Lung (tissue), 12 donors: Measurements from ENCODE around the gene MOCS3. TPM values are rescaled to one million over a fixed set of nuclear protein-coding genes. Genes with fewer than 3 reads are reported as not detected.

Source experiments
- ATAC-seq: fragments of 200-7000 bp; cut with Tn5 transposase; one replicate; pipeline ENCODE4 v1.9.1; 2020; ENCODE audit warnings: moderate number of reproducible peaks; ENCODE audit not compliant: insufficient read depth, low FRiP score
- DNase-seq, 3 donors: peaks; one replicate each; pipeline ENCODE4 v3.0.0-alpha.2; 2013 to 2017
- H3K27ac ChIP-seq, 2 donors: one replicate each; pipeline ENCODE4 v1.5.1; 2013; ENCODE audit warnings: mild to moderate bottlenecking in 2 of 2, moderate library complexity in 2 of 2, control low read depth in 1 of 2, inconsistent platforms in 1 of 2, low read depth in 1 of 2, low read length in 1 of 2
- H3K27me3 ChIP-seq, 3 donors: one replicate each; pipeline ENCODE4 v1.5.1; 2013; ENCODE audit warnings: low read length in 2 of 3; ENCODE audit not compliant: control insufficient read depth in 3 of 3, insufficient read depth in 3 of 3
- H3K36me3 ChIP-seq, 4 donors: one replicate each; pipeline ENCODE4 v1.5.1; 2013; ENCODE audit warnings: low read length in 4 of 4, mild to moderate bottlenecking in 1 of 4, moderate library complexity in 1 of 4; ENCODE audit not compliant: control insufficient read depth in 4 of 4, insufficient read depth in 4 of 4
- H3K4me1 ChIP-seq, 5 donors: one replicate each; pipeline ENCODE4 v1.5.1; 2013; ENCODE audit warnings: low read length in 5 of 5, mild to moderate bottlenecking in 2 of 5, moderate library complexity in 1 of 5; ENCODE audit not compliant: control insufficient read depth in 5 of 5, insufficient read depth in 5 of 5
- H3K4me3 ChIP-seq: one replicate; pipeline ENCODE4 v1.5.1; 2013; ENCODE audit warnings: mild to moderate bottlenecking, control low read depth, moderate library complexity
- H3K9ac ChIP-seq, 2 donors: one replicate each; pipeline ENCODE4 v1.5.1; 2013; ENCODE audit warnings: low read length in 2 of 2, control low read depth in 1 of 2; ENCODE audit not compliant: insufficient read depth in 1 of 2
- H3K9me3 ChIP-seq, 4 donors: one replicate each; pipeline ENCODE4 v1.5.1; 2013; ENCODE audit warnings: low read length in 3 of 4, mild to moderate bottlenecking in 1 of 4, moderate library complexity in 1 of 4; ENCODE audit not compliant: control insufficient read depth in 4 of 4, insufficient read depth in 3 of 4
- CTCF ChIP-seq: IDR thresholded peaks from 2 replicates; pipeline ENCODE4 v1.5.1; 2012; ENCODE audit warnings: mild to moderate bottlenecking; ENCODE audit errors: control extremely low read depth, extremely low read depth
- WGBS, 2 donors: extraction: QIAGEN DNeasy Blood & Tissue Kit; methylation state at CpG; one replicate each; pipeline ENCODE4 v1.1.7; 2013; 5-methylcytosine and 5-hydroxymethylcytosine counted together
- polyA plus RNA-seq, 2 donors: library from polyadenylated mRNA; stranded (reverse); fragments of 200-250 nt; gene quantifications; one replicate each; pipeline ENCODE4 v1.2.1, GENCODE V29; 2013
- total RNA-seq, 2 donors: library from RNA; depleted of rRNA in 1 of 2; stranded (reverse); fragments of >200 nt in 1 of 2; gene quantifications; one replicate each; pipeline ENCODE4 v1.2.1, GENCODE V29; 2014 to 2021
- donor health status: control.
- donor health status: control.
- donor health status: Bipolar disorder and iron deficiency.
- donor health status: healthy.
- donor health status: DM: yes; HTN: yes; CAD: no.

The MOCS3 gene
- total and polyA plus RNA-seq, 4 donors = 1.8 to 5.9 (median 3.4) TPM

DNA sequence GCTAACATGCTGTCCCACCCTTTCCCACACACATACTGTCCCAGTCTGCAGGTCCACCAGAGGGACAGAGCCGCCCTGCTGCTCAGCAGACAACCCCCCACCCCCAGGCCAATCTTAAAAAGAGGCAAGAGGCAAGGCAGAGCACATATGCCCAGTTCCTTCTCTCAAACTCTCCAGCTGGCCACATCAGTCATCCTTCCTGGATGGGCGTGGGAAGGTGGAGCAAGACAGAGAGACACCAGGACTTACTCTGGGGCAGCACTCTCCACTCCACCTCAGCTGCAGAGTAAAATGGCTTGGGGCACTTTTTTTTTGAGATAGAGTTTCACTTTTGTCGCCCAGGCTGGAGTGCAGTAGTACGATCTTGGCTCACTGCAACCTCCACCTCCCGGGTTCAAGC is 10.8 kb downstream of the MOCS3 start:
- ATAC-seq = no peak
- DNase-seq = no peak
- WGBS, 2 donors = 92% methylated on average over 5 of the region's 5 CpGs

GRCh38 chr20:50969912-50970311 is 11.3 kb downstream of the MOCS3 start:
- no peak overlapping the region for H3K9ac ChIP-seq

More for the DNA sequence above, 10.8 kb downstream of the MOCS3 start:
- H3K36me3 ChIP-seq = no peaks in the 10 kb centered on the region
- no peak overlapping the region for H3K4me3 ChIP-seq
- no peak for TF ChIP-seq CTCF
- no peaks in the 10 kb centered on the region for H3K27me3 ChIP-seq
- H3K9ac ChIP-seq = no peak overlapping the region
- no peaks in the 10 kb centered on the region for H3K4me1 ChIP-seq
- H3K27ac ChIP-seq = no peak overlapping the region
- H3K9me3 ChIP-seq = no peaks in the 10 kb centered on the region

DNA sequence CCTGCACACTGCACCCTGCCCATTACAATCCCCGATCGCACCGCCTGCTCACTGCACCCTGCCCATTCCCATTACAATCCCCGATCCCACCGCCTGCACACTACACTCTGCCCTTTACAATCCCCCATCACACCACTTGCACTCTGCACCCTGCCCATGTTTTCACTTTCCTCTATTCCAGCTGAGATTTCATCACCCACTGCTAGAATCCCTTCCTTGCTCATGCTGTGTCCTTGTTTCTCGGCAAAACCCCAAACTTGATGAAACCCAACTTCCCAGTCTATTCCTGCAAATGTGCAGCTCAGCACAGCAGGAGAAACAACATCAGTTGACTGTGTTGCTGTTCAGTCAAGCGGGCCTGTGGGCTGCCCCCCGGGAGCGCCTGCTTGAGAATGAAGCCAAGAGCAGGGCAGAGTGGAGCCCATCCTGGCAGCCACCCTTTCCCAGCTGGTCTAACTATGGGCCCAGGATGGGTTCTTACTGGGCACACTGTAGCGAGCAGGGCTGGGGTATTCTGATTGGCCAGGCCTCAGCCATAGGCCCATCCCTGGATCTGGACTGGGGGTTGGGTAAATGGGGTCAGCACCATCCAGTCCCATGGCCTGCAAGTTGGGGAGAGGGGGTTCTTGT is 17.2 kb downstream of the MOCS3 start:
- 89 to 92% methylated on average over 10 of the region's 10 CpGs for WGBS, 2 donors
- Histone ChIP-seq H3K4me1 (peaks cover 0 to under 1% (median 0%) of the 10 kb centered on the region in 5 donors), H3K27ac (no peak overlapping the region), H3K4me3 (no peak overlapping the region), H3K9ac (no peak overlapping the region), H3K36me3 (no peaks in the 10 kb centered on the region), H3K9me3 (no peaks in the 10 kb centered on the region), H3K27me3 (no peaks in the 10 kb centered on the region)
- no peak for TF ChIP-seq CTCF
- ATAC-seq (no peak), DNase-seq (no peak)

More at GRCh38 chr20:50969912-50970311, 11.3 kb downstream of the MOCS3 start:
- ATAC-seq (no peak), DNase-seq (no peak)
- 80 to 89% methylated on average over 8 of the region's 8 CpGs for WGBS, 2 donors
- Histone ChIP-seq H3K36me3 (no peaks in the 10 kb centered on the region), H3K27ac (no peak overlapping the region), H3K9me3 (no peaks in the 10 kb centered on the region), H3K4me1 (no peaks in the 10 kb centered on the region), H3K4me3 (no peak overlapping the region), H3K27me3 (no peaks in the 10 kb centered on the region)
- no peak for TF ChIP-seq CTCF
